ENCODE data around the gene CPNE6.
A peak's percentile ranks its signal among the peaks of the same experiment; 100 is the strongest.

Gene CPNE6

GRCh38 chr14:24088095-24088494, 16.7 kb downstream of the CPNE6 start:
- TF ChIP-seq CTCF (IDR thresholded peaks at IDR 0.05; ENCODE audit: low read depth, low read length) = no peak
- H3K36me3 ChIP-seq = no peaks in the 10 kb centered on the region
- H3K27me3 ChIP-seq = no peaks in the 10 kb centered on the region
- no peak overlapping the region for H3K4me3 ChIP-seq (ENCODE audit: low read depth, low read length)
- H3K4me1 ChIP-seq = peaks cover 5% of the 10 kb centered on the region; the same call in 1 of the 2 replicates
- no peaks in the 10 kb centered on the region for H3K9me3 ChIP-seq
- no peak for DNase-seq

DNA sequence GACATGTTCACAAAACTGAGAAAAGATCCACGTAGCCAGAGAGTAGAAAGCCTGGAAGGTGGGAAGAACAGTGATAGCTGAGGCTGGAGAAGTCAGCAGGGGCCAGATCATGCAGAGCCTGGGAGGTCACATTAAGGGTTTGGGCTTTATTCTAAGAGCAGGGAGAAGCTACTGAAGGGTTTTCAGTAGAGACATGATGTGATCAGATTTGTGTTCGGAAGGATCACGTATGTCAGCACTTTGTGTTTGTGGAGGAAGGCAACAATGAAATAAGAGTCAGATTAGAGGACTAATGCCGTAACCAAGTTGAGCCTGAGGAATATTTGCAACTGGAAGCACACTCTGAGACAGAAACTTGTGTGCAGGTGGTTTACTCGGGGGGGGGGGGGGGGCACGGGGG, 18.5 kb downstream of the CPNE6 start:
- Histone ChIP-seq H3K9me3 (no peaks in the 10 kb centered on the region), H3K4me3 (ENCODE audit: low read depth, low read length) (no peak overlapping the region), H3K4me1 (peaks cover 10% of the 10 kb centered on the region), H3K36me3 (no peaks in the 10 kb centered on the region), H3K27me3 (no peaks in the 10 kb centered on the region)
- TF ChIP-seq CTCF (IDR thresholded peaks at IDR 0.05; ENCODE audit: low read depth, low read length) = no peak
- DNase-seq = no peak

- no peak for TF ChIP-seq CTCF (IDR thresholded peaks at IDR 0.05; ENCODE audit: low read depth, low read length)
- DNase-seq = no peak
- H3K27me3 ChIP-seq = no peaks in the 10 kb centered on the region
- H3K36me3 ChIP-seq = peaks cover 5% of the 10 kb centered on the region; the same call in 1 of the 2 replicates
- no peaks in the 10 kb centered on the region for H3K9me3 ChIP-seq
- H3K4me1 ChIP-seq = peaks cover 10% of the 10 kb centered on the region
- no peak overlapping the region for H3K4me3 ChIP-seq (ENCODE audit: low read depth, low read length)
Measured at GRCh38 chr14:24092110-24092504, 20.7 kb downstream of the CPNE6 start.

DNA sequence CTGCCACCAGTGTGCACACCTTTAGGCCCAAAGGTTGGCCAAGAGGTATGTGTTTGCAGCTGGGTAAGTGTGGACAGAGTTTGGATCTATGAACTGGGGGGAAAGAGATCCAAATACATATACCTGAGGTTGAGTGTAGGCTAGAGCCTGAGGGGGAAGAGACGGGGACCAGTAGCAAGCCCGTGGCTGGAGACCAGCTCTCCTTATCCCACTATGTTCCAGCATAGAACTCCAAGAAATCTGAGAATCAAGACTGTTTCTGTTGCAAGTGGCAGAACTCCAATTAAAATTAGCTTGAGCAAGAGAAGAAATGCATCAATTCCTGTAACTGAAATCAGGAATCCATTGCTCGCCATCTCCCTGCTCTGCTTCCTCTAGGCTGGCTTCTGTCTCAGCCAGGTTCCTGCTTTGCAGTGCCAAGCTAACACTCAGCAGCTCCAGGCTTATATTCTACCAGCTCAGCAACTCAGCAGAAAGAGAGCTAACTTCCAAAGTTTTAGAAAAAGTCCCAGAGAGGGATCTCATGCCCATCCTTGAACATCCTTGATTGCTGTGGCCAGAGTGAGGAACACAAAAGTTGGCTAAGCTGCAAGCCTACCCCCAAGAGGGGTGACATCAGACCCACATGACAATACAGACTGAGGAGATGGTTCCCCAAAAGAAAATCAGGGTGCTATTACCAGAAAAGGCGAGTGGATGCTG, 21.3 kb downstream of the CPNE6 start:
- no peak for TF ChIP-seq CTCF (IDR thresholded peaks at IDR 0.05; ENCODE audit: low read depth, low read length)
- Histone ChIP-seq H3K27me3 (no peaks in the 10 kb centered on the region), H3K36me3 (peaks cover 5% of the 10 kb centered on the region; the same call in 1 of the 2 replicates), H3K4me1 (peaks cover 10% of the 10 kb centered on the region), H3K9me3 (no peaks in the 10 kb centered on the region), H3K4me3 (ENCODE audit: low read depth, low read length) (no peak overlapping the region)
- DNase-seq = no peak

- Histone ChIP-seq H3K4me1 (peaks cover 10% of the 10 kb centered on the region), H3K4me3 (ENCODE audit: low read depth, low read length) (peak overlapping the region; percentile 2; the same call in 1 of the 2 replicates), H3K9me3 (no peaks in the 10 kb centered on the region), H3K36me3 (peaks cover 9% of the 10 kb centered on the region; the same call in 1 of the 2 replicates), H3K27me3 (no peaks in the 10 kb centered on the region)
- no peak for DNase-seq
- no peak for TF ChIP-seq CTCF (IDR thresholded peaks at IDR 0.05; ENCODE audit: low read depth, low read length)
Measured at GRCh38 chr14:24093207-24093900, 22.0 kb downstream of the CPNE6 start.
